Measurements from ENCODE around the gene LTB4R2.

Gene LTB4R2

GRCh38 chr14:24277606-24278321 lies 32.2 kb upstream of the LTB4R2 start:
- DNase-seq: no peak

GRCh38 chr14:24278424-24278823 lies 31.5 kb upstream of the LTB4R2 start:
- no peak for DNase-seq

- DNase-seq: peak; percentile 11
Measured at GRCh38 chr14:24279301-24280186, 30.4 kb upstream of the LTB4R2 start.

- DNase-seq: peak; percentile 11
Measured at GRCh38 chr14:24280797-24281460, 29.0 kb upstream of the LTB4R2 start.

- no peak for DNase-seq
Measured at GRCh38 chr14:24281636-24282035, 28.3 kb upstream of the LTB4R2 start.

GRCh38 chr14:24282736-24283135 lies 27.2 kb upstream of the LTB4R2 start:
- DNase-seq: no peak

- DNase-seq: no peak
Measured at GRCh38 chr14:24283796-24284460, 26.0 kb upstream of the LTB4R2 start.

GRCh38 chr14:24284501-24285035 lies 25.4 kb upstream of the LTB4R2 start:
- DNase-seq: no peak

GRCh38 chr14:24285351-24285750 lies 24.6 kb upstream of the LTB4R2 start:
- peak; percentile 9 for DNase-seq

- no peak for DNase-seq
Measured at GRCh38 chr14:24286996-24287395, 22.9 kb upstream of the LTB4R2 start.

- no peak for DNase-seq
Measured at GRCh38 chr14:24289649-24290280, 20.2 kb upstream of the LTB4R2 start.

- no peak for DNase-seq
Measured at GRCh38 chr14:24290746-24291145, 19.2 kb upstream of the LTB4R2 start.

- no peak for DNase-seq
Measured at GRCh38 chr14:24291446-24292117, 18.4 kb upstream of the LTB4R2 start.

GRCh38 chr14:24292118-24292807 lies 17.7 kb upstream of the LTB4R2 start:
- no peak for DNase-seq

GRCh38 chr14:24293525-24293924 lies 16.4 kb upstream of the LTB4R2 start:
- DNase-seq: no peak

- peak; percentile 93 for DNase-seq
Measured at GRCh38 chr14:24296341-24297157, 13.4 kb upstream of the LTB4R2 start.

- peak; percentile 23 for DNase-seq
Measured at GRCh38 chr14:24297190-24297964, 12.6 kb upstream of the LTB4R2 start.

GRCh38 chr14:24298892-24299254 lies 11.1 kb upstream of the LTB4R2 start:
- peak; percentile 45 for DNase-seq

All from fibroblast of skin of scalp (primary cell).